ENCODE results near the gene NPNT. TPM values are rescaled to one million over a fixed set of nuclear protein-coding genes. Genes with fewer than 3 reads are reported as not detected.

The NPNT gene
- total RNA-seq, 3 donors from 2014 or later: 1.4 to 26.8 (median 11.1) TPM

GRCh38 chr4:105933083-105933482 is 37.8 kb downstream of the NPNT start:
- no peaks in the 10 kb centered on the region for H3K36me3 ChIP-seq
- H3K4me1 ChIP-seq: no peaks in the 10 kb centered on the region
- H3K27ac ChIP-seq: no peak overlapping the region
- H3K27me3 ChIP-seq: no peaks in the 10 kb centered on the region
- no peak for DNase-seq (ENCODE audit: low spot score in 2 of 2)
- H3K4me3 ChIP-seq: no peak overlapping the region
- H3K9me3 ChIP-seq: no peaks in the 10 kb centered on the region
- TF ChIP-seq, protein P1, sequence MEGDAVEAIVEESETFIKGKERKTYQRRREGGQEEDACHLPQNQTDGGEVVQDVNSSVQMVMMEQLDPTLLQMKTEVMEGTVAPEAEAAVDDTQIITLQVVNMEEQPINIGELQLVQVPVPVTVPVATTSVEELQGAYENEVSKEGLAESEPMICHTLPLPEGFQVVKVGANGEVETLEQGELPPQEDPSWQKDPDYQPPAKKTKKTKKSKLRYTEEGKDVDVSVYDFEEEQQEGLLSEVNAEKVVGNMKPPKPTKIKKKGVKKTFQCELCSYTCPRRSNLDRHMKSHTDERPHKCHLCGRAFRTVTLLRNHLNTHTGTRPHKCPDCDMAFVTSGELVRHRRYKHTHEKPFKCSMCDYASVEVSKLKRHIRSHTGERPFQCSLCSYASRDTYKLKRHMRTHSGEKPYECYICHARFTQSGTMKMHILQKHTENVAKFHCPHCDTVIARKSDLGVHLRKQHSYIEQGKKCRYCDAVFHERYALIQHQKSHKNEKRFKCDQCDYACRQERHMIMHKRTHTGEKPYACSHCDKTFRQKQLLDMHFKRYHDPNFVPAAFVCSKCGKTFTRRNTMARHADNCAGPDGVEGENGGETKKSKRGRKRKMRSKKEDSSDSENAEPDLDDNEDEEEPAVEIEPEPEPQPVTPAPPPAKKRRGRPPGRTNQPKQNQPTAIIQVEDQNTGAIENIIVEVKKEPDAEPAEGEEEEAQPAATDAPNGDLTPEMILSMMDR (IDR thresholded peaks at IDR 0.05): no peak
- TF ChIP-seq POLR2A (IDR thresholded peaks at IDR 0.05) (no peak), POLR2AphosphoS5 (IDR thresholded peaks at IDR 0.05) (no peak)
- intact Hi-C loops (cut with DNase I; ENCODE audit: low total_unique reads): no loop called here

GRCh38 chr4:105934386-105934785 is 39.1 kb downstream of the NPNT start:
- TF ChIP-seq POLR2AphosphoS5 (IDR thresholded peaks at IDR 0.05) (no peak), POLR2A (IDR thresholded peaks at IDR 0.05) (no peak)
- TF ChIP-seq, protein P1 (IDR thresholded peaks at IDR 0.05): no peak
- H3K4me3 ChIP-seq: no peak overlapping the region
- H3K27me3 ChIP-seq: no peaks in the 10 kb centered on the region
- H3K4me1 ChIP-seq: no peaks in the 10 kb centered on the region
- H3K27ac ChIP-seq: no peak overlapping the region
- H3K9me3 ChIP-seq: no peaks in the 10 kb centered on the region
- intact Hi-C loops (cut with DNase I; ENCODE audit: low total_unique reads): no loop called here
- H3K36me3 ChIP-seq: no peaks in the 10 kb centered on the region
- no peak for DNase-seq (ENCODE audit: low spot score in 2 of 2)

- no peaks in the 10 kb centered on the region for H3K27me3 ChIP-seq
- DNase-seq (ENCODE audit: low spot score in 2 of 2): no peak
- no peaks in the 10 kb centered on the region for H3K4me1 ChIP-seq
- H3K27ac ChIP-seq: no peak overlapping the region
- H3K4me3 ChIP-seq: no peak overlapping the region
- H3K36me3 ChIP-seq: no peaks in the 10 kb centered on the region
- intact Hi-C loops (cut with DNase I; ENCODE audit: low total_unique reads): no loop called here
- TF ChIP-seq POLR2A (IDR thresholded peaks at IDR 0.05) (no peak), POLR2AphosphoS5 (IDR thresholded peaks at IDR 0.05) (no peak)
- TF ChIP-seq, protein P1 (IDR thresholded peaks at IDR 0.05): no peak
- H3K9me3 ChIP-seq: no peaks in the 10 kb centered on the region
Measured at GRCh38 chr4:105936901-105937300, 41.6 kb downstream of the NPNT start.

DNA sequence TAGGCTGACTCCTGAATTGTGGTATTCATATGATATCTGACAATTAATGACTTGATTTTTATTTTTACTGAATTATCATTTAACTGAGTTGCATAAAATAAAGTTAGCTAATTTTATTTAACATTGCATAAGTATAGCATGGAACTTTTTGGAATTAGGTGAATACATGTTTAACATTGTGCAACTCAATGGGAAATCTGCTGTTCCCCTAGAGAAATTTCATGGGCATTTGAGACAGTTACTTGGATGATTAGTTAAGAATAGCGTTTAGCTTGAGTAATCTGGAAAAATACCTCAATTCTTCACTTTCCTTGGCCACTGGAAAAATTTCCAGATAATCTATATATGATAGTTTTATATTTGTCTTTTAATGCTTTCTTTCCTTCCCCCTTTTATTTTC is 42.5 kb downstream of the NPNT start:
- Histone ChIP-seq H3K9me3 (no peaks in the 10 kb centered on the region), H3K27me3 (no peaks in the 10 kb centered on the region), H3K4me1 (no peaks in the 10 kb centered on the region), H3K4me3 (no peak overlapping the region), H3K36me3 (no peaks in the 10 kb centered on the region), H3K27ac (no peak overlapping the region)
- DNase-seq (ENCODE audit: low spot score in 2 of 2): no peak
- TF ChIP-seq POLR2A (IDR thresholded peaks at IDR 0.05): no peak
- no peak for TF ChIP-seq POLR2AphosphoS5 (IDR thresholded peaks at IDR 0.05)
- intact Hi-C loops (cut with DNase I; ENCODE audit: low total_unique reads): no loop called here

DNA sequence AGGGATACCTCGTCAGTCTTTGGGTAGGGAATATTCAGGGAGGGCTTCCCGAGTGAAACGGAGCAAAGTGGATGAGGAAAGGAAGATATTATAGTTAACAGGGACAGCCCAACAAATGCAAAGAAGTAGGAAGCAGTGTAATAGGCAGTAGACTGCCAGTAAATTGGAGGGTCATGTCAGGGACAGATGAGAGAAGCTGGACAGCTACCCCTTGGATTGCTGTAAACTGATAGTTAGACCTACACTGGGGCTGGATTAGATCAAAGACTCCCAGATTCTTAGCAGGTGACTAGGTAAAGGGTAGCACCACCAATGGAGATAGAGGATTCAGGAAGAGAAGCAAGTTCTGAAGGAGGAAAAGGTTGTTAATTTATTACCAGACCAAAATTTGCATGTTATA is 48.0 kb downstream of the NPNT start:
- no peaks in the 10 kb centered on the region for H3K27me3 ChIP-seq
- TF ChIP-seq, protein P1 (IDR thresholded peaks at IDR 0.05): no peak
- TF ChIP-seq POLR2AphosphoS5 (IDR thresholded peaks at IDR 0.05): no peak
- TF ChIP-seq POLR2A (IDR thresholded peaks at IDR 0.05): no peak
- intact Hi-C loops (cut with DNase I; ENCODE audit: low total_unique reads): no loop called here
- H3K4me3 ChIP-seq: no peak overlapping the region
- peaks cover 0 to 5% of the 10 kb centered on the region in 2 donors for H3K9me3 ChIP-seq
- no peak overlapping the region for H3K27ac ChIP-seq
- no peaks in the 10 kb centered on the region for H3K4me1 ChIP-seq
- H3K36me3 ChIP-seq: no peaks in the 10 kb centered on the region
- DNase-seq (ENCODE audit: low spot score in 2 of 2): no peak

GRCh38 chr4:105944540-105944939 is 49.3 kb downstream of the NPNT start:
- no peak for DNase-seq (ENCODE audit: low spot score in 2 of 2)
- peaks cover 0 to 5% of the 10 kb centered on the region in 2 donors for H3K9me3 ChIP-seq
- no peak overlapping the region for H3K4me3 ChIP-seq
- no peaks in the 10 kb centered on the region for H3K27me3 ChIP-seq
- H3K27ac ChIP-seq: no peak overlapping the region
- no peaks in the 10 kb centered on the region for H3K36me3 ChIP-seq
- intact Hi-C loops (cut with DNase I; ENCODE audit: low total_unique reads): no loop called here
- H3K4me1 ChIP-seq: no peaks in the 10 kb centered on the region
- TF ChIP-seq POLR2AphosphoS5 (IDR thresholded peaks at IDR 0.05) (no peak), POLR2A (IDR thresholded peaks at IDR 0.05) (no peak)
- TF ChIP-seq, protein P1 (IDR thresholded peaks at IDR 0.05): no peak

Data from breast epithelium (tissue), 4 donors.